H1 (cell line): ENCODE results near the gene CSNK1D. TPM values are rescaled to one million over a fixed set of nuclear protein-coding genes. Genes with fewer than 3 reads are reported as not detected.

ENCODE experiments used
- CHD7 ChIP-seq: fragments of 300-600 bp; sonication (generic); IDR thresholded peaks from 2 replicates; pipeline ENCODE4 v1.7.1; 2012; ENCODE audit warnings: low read length, moderate library complexity, mild to moderate bottlenecking, inconsistent platforms; ENCODE audit not compliant: insufficient replicate concordance
- CREB1 ChIP-seq: IDR thresholded peaks from 2 replicates; pipeline ENCODE4 v1.6.1; 2012; ENCODE audit warnings: inconsistent platforms
- CTCF ChIP-seq, 3 experiments: IDR thresholded peaks; 1 replicate in 2 of 3; 2 replicates in 1 of 3; pipeline versions ENCODE4 v1.5.1 to v1.6.1; 2011; ENCODE audit warnings: low read length in 3 of 3, mild to moderate bottlenecking in 3 of 3, inconsistent platforms in 2 of 3, low read depth in 1 of 3, moderate library complexity in 1 of 3; ENCODE audit not compliant: insufficient read depth in 1 of 3; ENCODE audit errors: control extremely low read depth in 1 of 3
- RAD21 ChIP-seq, 2 experiments: IDR thresholded peaks in 1 of 2; conservative IDR thresholded peaks in 1 of 2; 2 replicates each; pipeline ENCODE4 v1.6.1; 2011; ENCODE audit warnings: low read depth in 2 of 2, low read length in 2 of 2, improper control_type of control experiment in 1 of 2, inconsistent platforms in 1 of 2, mild to moderate bottlenecking in 1 of 2, moderate library complexity in 1 of 2
- RNF2 ChIP-seq: fragments of 200-900, 300-1000 bp; sonication (generic); IDR thresholded peaks from 2 replicates; pipeline ENCODE4 v1.7.1; 2016; ENCODE audit warnings: borderline replicate concordance, low read depth, mild to moderate bottlenecking, antibody characterized with exemption, low read length; ENCODE audit not compliant: poor library complexity, severe bottlenecking; ENCODE audit errors: missing control alignments
- SUZ12 ChIP-seq: fragments of 200-600 bp; sonication (generic); IDR thresholded peaks from 2 replicates; pipeline ENCODE4 v1.6.1; 2012; ENCODE audit warnings: mild to moderate bottlenecking, inconsistent platforms, low read length, moderate library complexity, mixed read lengths
- polyA plus RNA-seq, 7 experiments: library from polyadenylated mRNA; depleted of rRNA in 3 of 7; stranded (reverse) in 5 of 7; unstranded in 2 of 7; fragments of >200 nt in 5 of 7; fragments of 200-250 nt in 2 of 7; gene quantifications; 1 replicate in 5 of 7; 2 replicates in 1 of 7; 4 replicates in 1 of 7; pipeline versions ENCODE4 v1.2.1 to v1.2.3, GENCODE V29; 2011 to 2013; ENCODE audit warnings: missing spikeins in 2 of 7, mixed read lengths in 2 of 7
- total RNA-seq: library from RNA; stranded (reverse); fragmentation: NEBNext Ultra II Directional; extraction: Animal tissue kit (Norgen Biotek cat#: 25700); gene quantifications from 2 replicates; pipeline ENCODE4 v1.2.1, GENCODE V29; 2021

CSNK1D gene
- total and polyA plus RNA-seq, 2 of the 8 experiments (the other 6 are each of a cell fraction or from before 2014, with no cell fraction given): 73.5 to 103 TPM

- TF ChIP-seq CHD7 (no peak), CREB1 (peak; percentile 38; the same call in 1 of the 2 replicates), RNF2 (no peak), SUZ12 (no peak), CTCF (IDR thresholded peaks at IDR 0.05; ENCODE audit: control extremely low read depth in 1 of 3, insufficient read depth in 1 of 3, low read depth in 1 of 3, low read length in 3 of 3) (peak; percentile 83 to 93 (median 90)), RAD21 (IDR thresholded peaks at IDR 0.05 in 1 of 2, conservative IDR thresholded peaks at IDR 0.05 in 1 of 2; ENCODE audit: low read depth in 2 of 2, low read length in 2 of 2) (peak; percentile 61 to 69)
Measured at GRCh38 chr17:82205720-82206508, 67.6 kb downstream of the CSNK1D start (continued).
